Embryonic facial prominence (tissue), 1 donor: ENCODE measurements around the gene CST1.

Experiments used
- DNase-seq: peaks from one replicate; pipeline ENCODE4 v3.0.0-alpha.2; 2016; ENCODE audit errors: extremely low spot score

Gene CST1

DNA sequence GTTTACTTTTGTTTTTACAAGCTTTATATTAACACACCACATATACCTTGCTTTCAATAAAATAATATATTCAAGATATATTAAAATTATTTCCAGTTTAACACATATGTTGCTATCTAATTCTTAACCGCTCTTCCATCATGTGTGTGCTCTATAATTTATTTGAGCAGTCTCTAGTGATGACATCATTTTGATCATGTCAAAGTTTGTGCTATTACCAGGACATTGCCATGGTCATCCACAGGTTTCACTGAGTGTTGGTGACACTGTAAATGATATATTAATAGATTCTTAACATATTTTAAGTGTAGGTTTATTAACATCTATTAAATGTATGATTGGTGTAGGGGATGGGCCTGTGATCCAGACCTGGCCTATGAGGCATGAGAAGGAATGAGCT, 44.8 kb downstream of the CST1 start:
- DNase-seq: no peak

DNA sequence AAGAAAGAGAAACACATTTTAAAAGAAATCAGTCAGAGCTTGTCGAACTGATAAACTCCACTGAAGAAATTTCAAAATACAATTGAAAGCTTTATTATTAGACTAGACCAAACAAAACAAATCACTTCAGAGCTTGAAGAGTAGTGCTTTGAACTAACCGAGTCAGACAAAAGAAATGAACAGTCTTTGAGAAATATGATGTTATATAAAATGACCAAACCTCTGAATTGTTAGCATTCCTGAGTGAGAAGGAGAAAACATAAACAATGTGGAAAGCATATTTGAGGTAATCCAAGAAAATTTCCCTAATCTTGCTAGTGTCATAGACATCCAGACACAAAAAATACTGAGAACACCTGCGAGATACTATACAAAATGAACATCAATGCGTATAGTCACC, 48.7 kb downstream of the CST1 start:
- DNase-seq: no peak

DNA sequence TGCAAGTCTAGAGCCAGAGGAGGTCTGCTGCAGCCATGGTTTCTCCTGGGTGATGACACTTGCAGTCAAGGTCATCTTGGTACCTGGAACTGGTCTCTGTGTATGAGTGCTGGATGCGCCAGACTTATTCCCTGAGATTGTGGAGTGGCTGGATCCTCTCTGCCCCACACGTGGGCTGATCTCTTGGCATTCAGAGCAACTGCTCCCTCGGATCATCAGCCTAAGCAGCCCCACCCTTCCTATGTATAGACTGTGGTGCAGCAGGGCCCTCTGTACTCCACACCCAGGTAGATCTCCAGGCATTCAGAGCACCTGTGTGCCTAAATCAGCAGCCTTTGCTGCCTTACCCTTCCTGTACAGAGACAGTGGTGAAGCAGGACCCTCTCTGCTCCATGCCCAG, 49.8 kb downstream of the CST1 start:
- no peak for DNase-seq

DNA sequence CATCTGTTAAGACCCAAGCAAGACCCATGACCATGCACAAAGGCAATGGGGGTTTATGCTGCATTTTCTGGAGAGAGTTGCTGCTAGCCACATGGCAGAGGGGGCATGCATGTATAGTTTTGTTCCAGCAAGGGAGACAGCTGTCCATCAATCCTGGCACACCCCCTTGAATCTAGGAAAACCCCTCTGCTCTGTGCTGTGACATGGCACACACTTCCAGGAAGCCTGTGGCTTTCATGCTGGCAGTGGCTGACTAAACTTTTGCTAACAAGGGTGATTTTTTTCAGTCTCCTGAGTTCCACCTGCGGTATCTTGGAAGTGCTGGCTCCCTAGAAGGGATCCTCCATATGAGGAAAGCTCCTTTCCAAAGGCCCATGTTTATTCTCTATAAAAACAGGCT, 52.8 kb downstream of the CST1 start:
- no peak for DNase-seq
